GM21786 (cell line): Measurements from ENCODE around the gene C1orf21.

Experiments
- ATAC-seq: cut with Tn5 transposase; IDR thresholded peaks from one replicate; pipeline ENCODE4 v1.9.1; 2021; ENCODE audit not compliant: unreplicated experiment

The C1orf21 gene

DNA sequence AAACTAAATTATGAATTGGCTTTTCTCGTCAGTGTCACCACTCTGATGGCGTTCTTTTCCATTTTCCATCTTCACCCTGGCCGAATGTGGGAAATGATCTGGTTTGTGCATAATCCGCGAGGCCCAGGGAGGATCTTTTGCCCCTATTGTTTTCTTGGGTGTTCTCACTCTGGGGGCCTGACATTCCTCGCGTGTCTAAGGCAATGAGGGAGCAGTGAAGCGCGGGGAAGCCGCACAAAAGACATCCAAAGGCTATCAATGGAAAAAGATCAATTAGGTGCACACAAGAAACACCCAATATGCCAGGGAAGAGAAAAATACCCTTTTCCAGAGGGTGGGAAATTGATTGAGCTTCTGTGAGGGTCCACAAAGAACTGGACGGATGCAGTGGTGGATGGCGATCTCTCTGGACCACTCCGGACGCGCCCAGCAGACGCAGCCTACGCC, 941 bp upstream of the C1orf21 start:
- no peak for ATAC-seq

DNA sequence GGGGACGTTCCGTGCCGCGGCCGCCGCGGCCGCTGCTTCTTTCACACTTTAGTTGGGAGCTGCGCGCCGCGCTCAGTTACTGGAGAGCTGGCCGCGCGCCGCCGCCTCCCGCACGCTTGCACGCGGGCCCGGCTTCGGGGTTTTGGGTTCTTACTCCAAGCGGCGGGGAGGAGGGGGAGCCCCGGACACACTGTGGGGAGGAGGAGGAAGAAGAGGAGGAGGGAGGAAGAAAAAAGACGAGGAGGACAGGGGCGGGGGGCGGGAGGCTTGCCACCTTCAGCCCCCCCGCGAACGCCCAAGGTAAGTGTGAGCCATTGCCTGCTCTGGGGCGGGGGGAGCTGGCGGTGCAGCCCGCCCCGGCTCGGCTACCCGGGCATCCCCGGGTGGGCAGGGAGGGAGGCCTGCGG, 243 bp downstream of the C1orf21 start:
- no peak for ATAC-seq

DNA sequence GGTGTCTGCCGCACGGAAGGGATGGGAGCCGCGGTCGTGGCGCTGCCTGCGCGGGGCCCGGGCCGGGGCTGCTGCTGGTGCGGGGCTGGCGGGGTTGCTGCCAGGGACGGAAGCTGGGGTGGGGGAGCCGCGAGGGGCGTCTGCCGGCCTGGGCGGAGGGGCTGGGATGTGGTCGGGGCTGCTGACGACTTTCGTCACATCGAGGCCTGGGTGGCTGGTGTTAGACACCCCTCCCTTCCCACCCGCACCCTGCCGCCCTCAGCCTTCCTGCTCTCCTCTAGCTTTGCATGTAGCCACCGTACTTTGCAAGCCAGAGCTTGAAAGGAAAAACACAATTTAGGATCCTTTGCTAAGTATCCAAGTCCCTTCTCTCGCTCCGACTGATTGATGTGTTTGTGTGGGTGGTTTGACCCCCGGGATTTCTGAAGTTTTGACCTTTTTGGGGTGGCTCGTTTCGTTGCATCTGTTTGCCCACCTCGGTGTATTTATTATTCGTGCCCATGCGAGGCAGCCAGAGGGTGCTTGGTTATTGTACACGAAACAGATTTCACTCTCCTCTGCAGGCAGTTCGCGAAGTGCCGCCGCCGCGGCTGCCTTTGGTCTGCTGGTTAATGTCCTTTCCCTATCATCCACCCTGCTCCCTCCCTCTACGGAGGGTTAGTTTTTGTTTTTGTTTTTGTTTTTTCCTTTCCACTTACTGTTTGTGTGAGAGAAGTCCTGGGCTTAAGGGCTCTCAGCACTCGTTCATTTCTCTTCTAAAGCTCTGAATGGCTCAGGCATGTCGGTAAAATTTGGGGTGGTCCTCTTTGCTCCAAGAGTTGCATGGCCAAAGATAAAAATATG, 868 bp downstream of the C1orf21 start:
- ATAC-seq: no peak

DNA sequence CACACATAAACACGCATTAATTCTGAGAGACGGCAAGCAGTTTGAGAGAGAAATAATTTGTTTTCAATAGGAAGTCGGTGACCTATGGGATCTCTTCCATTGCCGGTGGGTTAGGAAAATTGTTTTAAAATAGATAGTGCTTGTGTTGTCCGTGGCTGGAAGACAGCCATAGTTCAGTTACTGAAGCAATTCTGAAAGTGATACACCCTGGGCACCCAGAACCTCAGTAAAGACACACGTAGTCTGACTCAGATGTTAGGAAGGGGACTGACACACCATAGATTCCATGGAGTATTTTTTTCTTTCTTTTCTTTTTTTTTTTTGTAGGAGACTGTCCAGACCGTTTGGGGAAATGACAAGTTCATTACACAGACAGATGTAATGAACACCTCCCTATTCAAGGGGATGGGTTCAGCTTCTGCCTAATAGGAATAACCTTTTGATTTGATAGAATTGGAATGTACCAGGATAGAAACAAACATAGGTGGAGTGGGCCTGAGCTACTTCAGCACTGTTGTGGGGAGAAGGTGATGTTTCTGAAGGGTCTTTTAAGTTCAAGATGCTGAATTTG, 1.6 kb downstream of the C1orf21 start:
- no peak for ATAC-seq

DNA sequence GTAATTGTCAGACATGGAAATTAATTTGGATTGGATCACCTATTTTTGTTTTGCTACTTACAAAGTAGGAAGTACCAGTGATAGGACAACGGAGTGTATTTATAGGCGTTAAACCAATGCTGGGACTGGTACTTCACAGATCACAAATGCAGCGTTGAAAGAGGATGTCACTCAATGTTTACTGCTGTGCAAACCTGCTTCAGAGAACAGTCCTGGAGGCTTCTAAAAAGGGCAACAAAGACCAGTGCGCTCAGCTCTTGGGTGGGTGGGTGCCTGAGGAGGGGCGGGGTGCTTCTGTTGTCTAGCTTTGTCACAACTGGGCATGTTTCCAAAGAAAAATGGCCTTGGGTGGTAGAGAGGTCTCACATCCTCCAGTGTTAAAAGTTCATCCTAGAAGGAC, 2.1 kb downstream of the C1orf21 start:
- no peak for ATAC-seq

DNA sequence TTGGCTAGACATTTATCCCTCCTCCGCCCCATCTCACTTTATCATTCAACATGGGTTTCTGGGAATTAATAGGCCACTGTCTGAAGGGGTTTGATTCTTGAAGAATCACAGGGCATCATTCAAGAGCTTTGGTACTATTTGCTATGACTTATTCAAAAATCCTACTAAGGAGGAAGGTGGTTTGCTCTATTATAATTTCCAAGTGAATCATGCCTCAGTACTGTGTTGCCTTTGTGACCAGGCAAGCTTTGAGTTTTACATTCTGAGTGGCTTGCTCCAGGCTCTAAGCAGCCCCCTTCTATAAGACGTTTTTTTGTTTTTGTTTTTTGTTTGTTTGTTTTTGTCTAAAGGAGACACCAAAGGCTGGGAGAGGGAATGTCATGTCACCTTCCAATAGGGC, 2.6 kb downstream of the C1orf21 start:
- no peak for ATAC-seq

DNA sequence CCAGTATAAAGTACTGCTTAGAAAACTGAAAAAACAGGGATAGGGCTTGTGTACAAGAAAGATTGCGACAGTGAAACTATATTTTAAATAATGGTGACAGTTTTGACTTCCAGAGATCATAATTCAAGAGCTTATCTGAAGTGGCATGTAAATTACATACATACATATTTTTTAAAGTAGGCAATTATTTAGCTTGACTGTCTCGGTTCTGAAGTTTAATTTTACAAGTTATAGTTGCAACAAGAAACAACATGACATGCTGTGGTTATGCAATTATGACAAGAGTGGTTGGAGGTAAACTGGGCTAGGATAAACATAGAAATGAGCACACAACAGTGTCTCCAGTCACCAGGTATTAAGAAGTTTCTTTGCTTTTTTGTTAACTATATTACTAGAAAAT, 4.1 kb downstream of the C1orf21 start:
- no peak for ATAC-seq

DNA sequence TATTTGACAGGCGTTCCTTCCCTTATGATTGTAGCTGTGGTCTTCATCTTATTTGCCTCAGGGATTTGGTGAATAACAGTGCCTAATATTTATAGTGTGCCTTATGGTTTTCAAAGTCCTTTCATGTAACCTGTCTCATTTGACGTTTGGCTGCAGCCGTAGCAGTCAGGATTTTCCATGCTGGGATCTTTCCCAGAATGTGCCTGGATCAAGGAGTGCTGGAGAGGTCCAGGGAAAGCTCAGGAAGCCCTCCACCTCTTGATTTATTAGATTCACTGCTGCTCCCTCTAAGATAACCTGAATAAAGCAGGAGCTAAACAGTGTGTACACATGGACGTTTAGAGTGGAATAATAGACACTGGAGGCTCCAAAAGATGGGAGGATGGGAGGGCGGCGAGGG, 5.2 kb downstream of the C1orf21 start:
- ATAC-seq: no peak

DNA sequence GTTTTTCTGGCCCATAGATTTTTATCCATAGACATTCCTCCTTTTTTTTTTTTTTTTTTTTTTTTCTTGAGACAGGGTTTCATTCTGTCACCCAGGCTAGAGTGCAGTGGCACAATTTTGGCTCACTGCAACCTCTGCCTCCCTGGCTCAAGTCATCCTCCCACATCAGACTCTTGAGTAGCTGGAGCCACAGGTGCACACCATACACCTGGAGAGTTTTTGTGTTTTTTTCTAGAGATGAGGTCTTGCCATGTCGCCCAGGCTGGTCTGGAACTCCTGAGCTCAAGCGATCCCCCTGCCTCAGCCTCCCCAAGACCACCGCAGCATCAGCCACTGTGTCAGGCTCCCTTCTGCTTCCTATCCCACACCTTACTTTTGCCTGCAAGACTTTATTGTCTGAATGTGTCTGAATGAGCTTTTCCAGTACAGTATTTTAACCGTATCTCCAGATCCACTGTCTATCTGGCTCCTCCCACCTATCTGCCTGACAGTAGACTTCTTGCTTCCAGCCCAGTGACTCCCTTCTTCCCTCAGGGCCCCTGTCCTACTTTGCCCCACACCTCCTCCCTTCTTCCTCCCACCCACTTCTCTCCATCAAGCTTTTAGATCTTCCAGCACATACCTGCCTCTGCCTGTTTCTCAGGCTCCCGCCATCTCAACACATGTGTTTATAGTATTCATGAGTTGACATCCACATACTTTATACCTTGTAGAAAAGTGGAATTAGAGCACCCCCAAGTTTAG, 6.1 kb downstream of the C1orf21 start:
- no peak for ATAC-seq

DNA sequence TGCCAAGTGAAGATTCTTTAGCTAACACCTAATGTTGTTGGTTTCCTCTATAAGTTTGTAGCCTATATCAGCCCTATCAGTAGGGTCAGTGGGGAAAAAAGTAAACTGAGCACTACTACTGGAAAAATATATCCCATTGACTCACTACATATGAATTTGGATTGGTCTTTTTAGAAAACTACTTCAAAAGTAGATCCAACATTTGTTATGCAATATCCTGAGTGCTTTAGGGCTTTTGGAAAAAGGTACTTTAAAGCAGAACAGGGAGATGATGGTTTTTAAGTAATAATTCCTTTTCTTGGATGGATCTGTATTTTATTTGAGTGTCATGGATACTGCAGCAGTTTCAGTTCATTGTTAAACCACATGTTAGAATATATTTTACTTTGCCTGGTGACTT, 7.1 kb downstream of the C1orf21 start:
- ATAC-seq: no peak

DNA sequence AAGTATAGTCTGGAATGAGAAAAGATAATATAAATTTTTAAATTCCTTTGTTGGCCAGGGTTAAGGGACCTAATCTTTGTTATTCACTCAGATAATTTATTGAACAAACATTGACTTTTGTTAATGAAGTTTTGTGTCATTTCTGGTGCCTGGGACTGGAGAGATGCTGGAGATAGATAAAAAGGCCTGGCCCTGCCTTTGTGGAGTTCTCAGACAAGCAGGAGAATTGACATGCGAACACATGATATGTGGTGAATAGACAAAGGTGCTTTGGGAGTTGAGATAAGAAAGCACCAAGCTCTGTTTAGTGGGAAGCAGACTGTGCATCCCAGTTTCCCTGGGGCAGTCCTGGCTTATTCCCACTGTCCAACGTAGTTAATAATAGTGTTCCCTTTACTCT, 8.5 kb downstream of the C1orf21 start:
- ATAC-seq: no peak

DNA sequence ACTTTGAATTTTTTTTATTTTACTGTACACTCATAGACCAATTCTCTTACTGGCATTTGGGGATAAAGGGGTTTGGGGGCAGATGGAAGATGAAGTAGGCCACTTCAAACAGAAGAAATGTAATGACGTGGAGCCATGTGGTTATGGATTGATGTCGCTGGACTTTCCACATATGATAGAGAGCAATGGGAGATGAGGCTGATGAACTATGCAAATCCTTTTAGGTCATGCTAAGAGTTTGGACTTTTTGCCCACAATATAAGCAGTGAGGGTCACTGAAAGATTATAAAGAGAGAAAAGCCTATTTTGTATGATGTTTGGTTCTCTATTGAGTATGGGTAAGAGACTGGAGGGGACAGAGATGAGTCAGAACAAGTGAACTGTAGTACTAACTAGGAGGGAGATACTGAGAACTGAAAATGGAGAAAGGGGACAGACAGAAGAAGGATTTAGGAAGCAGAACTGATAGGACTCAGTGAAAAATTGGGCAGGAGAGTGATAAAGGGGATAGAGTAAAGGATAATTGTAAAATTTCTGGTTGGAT, 9.2 kb downstream of the C1orf21 start:
- no peak for ATAC-seq

DNA sequence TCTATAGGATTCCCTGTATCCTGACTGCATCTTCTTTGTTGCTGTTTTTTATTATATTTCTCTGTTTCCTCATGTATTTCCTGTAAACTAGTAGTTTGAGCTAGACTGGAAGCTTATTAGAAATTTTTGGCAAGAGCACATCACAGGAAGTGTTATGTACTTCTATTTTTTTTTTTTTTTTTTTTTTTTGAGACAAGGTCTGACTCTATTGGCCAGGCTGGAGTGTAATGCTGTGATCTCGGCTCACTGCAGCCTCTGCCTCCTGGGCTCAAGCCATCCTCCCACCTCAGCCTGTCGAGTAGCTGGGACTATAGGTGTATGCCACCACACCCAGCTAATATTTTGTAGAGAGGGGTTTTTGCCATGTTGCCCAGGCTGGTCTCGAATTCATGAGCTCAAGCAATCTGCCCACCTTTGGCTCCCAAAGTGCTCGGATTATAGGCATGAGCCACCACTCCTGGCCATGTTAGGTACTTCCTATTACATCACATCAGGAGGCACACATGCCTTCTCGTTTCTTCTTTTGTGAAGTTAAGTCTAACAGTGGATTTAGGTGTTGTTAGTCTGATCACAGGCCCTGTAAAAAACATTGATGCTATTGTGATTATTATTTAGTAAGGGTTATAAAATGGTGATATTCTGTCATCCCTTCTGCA, 12.5 kb downstream of the C1orf21 start:
- ATAC-seq: no peak

DNA sequence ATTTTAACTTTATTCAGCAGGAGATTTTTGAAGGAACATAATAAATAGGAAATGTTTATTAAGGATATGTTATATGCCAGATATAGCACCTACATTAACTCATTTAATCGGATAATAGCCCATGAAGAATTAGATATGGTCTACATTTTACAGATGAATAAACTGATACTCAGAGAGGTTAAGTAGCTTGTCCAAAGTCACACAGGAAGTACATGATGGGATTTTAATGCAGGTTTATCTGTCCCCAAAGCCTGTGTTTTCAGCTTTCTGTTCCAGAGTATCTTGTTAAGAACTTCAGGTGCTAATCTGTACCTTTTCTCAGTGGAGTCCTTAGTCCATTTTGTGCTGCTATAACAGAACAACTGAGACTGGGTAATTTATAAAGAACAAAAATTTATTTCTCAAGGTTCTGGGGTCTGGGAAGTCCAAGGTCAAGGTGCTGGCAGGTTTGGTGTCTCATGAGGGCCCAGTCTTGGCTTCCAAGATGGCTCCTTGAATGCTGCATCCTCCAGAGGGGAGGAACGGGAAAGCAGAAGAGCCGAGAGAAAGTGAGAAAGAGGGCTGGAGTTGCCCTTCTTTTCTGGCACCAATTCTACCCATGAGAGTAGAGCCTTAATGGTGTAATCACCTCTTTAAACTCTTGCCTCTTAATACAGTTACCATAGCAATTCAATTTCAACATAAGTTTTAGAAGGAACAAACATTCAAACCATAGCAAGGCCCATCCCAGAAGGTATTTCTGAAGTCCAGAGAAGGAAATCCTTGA, 17.3 kb downstream of the C1orf21 start:
- no peak for ATAC-seq

DNA sequence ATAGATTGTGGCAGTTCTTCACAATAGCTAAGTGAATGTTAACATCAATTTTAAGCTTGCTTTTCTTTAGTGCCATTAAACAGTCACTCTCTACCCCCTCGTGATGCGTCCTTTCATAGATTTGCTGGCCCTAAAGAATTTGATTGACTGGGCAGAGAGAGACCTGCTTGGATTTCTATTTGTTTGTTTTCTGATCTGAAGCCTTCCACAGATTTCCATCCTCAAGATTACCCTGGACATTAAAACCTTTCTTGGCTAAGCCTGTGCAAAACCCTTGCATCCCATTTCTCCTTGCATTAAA, 17.8 kb downstream of the C1orf21 start:
- ATAC-seq: no peak

DNA sequence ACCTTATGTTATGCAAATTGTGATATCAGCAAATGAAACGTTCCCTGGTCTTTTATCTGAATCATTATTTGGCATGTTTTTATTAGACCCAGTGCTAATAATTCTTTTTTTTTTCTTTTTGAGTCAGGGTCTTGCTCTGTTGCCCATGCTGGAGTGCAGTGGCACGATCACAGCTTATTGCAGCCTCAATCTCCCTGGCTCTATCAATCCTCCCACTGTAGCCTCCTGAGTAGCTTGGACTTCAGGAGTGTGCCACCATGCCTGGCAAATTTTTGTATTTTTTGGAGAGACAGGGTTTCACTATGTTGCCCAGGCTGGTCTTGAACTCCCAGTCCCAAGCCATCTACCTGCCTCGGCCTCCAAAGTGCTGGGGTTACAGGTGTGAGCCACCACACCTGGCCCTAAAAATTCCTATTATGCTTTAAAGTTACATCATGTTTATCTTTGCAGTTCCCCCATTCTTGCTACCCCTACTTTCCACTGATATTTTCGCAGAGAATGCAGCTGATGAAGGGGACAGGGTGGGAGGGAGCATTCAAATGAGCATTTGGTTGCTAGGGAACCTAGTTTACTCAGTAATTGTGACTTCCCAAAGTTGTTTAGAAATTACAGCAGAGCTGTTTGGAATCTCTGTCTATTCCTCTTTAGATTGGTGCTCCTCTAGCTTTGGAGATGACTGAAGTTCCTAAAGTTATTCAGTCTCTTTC, 18.4 kb downstream of the C1orf21 start:
- ATAC-seq: no peak

DNA sequence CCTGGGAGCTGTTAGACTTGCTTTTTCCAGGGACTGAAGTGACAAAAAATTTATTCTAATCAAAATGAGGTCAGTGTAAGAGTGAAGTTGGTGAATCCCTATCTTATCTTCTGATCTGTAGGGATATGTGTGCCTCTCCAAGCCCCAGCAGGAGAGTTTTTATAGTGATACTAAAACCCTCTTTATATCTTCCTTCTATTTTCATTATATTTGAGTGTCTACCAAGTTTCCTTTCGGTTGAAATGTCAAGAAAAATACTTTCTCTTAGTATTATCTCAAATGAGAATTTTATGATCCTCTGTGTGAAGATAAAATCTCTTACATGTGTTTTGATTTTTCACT, 18.9 kb downstream of the C1orf21 start:
- no peak for ATAC-seq

DNA sequence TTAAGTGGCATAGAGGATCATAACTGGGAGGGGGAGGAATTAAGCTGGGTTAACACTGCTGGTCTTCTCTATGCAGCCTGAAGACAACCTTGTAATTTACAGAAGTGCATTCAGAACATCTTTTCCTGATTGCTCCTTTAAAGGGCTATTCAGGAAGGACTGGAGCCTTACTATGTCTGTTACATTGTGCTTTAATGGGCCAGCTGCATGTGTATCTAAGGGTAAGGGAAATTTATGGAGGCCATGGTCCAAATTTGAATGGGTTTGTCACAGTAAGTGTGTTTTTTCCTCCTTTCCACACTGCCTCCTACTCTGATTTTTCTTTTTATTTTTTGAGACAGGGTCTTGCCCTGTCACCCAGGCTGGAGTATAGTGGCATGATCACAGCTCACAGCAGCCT, 19.6 kb downstream of the C1orf21 start:
- ATAC-seq: no peak

DNA sequence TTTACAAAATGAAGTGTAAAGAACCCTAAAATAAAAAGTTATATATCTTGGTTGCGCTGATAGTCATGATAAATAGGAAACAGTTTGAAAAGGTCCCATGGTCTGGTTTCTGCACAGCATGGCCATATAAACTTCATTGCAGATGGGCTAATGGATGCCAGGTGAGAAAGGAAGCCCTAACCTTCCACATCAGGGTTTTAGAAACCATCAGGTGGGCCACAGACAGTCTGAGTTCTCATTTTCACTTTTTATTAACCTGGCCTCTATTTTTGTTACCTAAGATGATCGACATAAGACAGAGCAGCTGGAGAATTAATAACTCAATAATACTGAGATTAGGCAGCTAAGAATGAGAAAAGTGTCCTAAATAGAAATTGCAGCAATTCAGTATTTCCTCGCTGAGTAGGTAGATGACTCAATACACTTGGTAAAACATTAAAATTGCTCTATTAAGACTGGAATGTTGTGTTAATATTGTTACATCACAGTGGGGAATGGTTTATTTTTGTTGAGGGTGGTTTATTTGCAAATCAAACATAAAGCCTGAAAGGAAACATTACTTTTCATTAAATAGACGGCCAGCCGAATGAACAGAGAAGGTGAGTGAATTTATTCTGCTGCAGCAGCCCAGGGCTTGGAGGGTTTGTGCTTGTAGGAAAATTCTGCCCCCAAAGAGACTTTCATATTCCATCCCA, 21.1 kb downstream of the C1orf21 start:
- no peak for ATAC-seq

DNA sequence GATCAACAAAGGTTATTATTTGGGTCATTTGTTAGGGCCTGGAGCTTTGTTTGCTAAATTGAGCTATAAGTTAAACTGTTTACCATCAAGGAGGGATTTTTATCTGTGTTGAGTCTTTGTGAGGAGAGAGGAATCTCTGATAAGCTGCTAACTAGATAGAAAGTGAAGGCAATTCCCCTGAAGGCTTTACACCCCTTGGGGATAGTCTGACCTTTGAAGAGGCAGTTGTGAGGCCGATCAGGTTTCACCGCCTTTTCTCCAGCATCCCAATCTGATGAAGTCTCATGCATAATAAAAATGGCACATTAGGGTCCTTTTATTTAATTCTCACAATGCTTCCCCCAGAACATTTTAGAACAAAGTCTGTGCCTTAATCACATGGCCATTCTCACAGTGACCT, 21.8 kb downstream of the C1orf21 start:
- ATAC-seq: no peak
